Left kidney (tissue), 2 donors: ENCODE measurements around the gene PTPN14. TPM values are rescaled to one million over a fixed set of nuclear protein-coding genes. Genes with fewer than 3 reads are reported as not detected.
"Not testable (repeated sequence)": the region's sequence is repeated elsewhere in the genome, so short reads cannot be mapped to it uniquely, and the experiment has no call there.

Experiments
- DNase-seq: peaks from one replicate; pipeline ENCODE4 v3.0.0-alpha.2; 2013
- polyA plus RNA-seq: library from polyadenylated mRNA; unstranded; fragments of 120-200 nt; gene quantifications from one replicate; pipeline ENCODE4 v1.2.1, GENCODE V29; 2013; ENCODE audit not compliant: insufficient read length

Gene PTPN14
- polyA plus RNA-seq, 1 donor: 44.4 TPM

DNA sequence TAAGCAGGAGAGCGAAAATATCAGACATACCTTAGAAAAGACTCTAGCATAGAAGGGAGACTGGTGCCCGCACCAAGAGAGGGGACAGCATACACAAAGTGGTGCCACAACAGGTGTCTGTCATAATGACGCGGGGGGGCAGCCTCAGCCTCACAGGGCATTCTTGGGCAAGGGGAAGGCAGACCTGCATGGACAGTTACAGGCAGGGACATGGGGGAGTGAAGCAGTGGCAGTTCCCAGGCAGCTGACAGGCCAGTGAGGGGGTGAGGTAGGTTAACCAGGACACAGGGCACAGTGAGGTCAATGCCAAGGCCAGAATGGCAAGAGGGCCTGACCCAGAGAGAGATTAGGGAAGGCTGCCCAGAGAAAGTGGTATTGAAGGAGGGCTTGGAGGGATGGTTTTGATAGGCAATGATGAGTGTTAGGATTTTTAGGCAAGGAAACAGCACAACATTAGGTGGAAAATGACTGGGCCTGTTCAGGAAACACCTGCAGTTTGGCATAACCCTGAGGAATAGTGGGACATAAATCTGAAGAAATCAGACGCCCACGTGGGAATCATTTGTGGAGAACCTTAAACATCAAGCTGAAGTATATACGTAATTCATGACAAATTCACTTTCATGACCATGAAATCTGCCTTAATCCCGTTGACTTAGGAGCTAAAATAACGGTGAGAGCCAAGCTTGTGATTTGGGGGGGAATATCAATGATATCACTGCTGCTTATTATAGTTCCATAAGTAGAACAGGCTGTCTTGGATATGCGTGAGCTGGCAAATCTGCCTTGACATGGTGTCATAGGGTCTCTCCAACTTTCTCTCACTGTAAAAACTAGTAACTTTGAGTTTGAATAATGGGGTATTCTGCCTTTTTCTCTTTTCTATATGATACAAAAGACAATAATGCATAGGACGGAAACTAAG is 8.9 kb downstream of the PTPN14 start:
- DNase-seq: no peak

DNA sequence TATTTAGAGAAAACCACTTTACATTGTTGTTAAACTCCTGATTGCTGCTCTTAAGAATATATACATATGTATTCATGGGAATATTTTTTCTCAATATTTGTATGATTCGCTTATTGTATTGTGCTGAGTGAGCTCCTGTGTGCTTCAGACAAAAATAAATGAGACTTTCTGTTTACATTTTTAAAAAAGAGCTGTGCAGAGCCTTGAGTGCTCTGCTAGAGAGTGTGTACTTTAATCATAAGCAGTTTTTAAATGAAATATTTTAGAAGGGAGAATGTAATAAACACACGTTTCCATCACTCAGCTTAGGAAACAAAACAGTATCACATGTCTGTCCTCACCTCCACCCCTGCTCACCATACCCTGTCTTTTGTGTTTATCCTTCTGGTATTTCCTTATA is 9.7 kb downstream of the PTPN14 start:
- no peak for DNase-seq

DNA sequence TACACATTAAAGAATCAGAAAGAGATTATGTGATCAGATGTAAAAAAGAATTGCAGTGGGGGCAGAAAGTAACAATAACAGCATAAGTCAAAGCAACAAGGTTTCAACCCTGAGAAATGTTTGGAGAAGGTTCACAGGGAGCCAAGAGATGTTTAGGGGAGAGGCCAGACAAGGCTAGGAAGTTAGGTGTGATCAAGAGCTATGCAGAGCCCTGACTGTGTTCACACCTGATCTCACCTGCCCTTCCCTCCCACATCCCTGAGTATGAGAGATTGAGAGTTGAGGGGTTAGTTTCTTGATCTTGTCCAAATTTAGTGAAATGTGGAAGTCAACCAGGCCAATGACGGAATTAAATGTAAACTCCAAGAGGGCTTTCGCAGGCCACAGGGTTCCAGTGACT is 10.2 kb downstream of the PTPN14 start:
- DNase-seq: no peak

DNA sequence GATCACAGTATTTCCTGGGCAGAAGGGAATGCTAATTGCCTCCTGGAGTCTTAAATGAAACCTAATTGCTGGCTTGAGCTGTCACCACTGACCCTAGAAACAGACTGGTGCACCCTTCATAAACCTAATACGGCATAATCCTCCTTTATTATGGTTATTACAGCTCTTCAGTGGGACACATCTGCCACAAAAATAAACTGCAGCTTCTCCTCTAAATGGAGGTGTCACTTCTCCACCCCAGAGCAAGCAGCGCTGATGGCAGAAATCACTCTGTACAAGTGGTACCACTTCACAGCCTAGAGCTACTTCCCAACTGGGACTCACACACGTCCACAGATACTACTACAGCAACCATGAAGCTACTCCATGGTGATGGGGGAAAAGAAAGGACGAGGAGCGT is 11.1 kb downstream of the PTPN14 start:
- DNase-seq: no peak

DNA sequence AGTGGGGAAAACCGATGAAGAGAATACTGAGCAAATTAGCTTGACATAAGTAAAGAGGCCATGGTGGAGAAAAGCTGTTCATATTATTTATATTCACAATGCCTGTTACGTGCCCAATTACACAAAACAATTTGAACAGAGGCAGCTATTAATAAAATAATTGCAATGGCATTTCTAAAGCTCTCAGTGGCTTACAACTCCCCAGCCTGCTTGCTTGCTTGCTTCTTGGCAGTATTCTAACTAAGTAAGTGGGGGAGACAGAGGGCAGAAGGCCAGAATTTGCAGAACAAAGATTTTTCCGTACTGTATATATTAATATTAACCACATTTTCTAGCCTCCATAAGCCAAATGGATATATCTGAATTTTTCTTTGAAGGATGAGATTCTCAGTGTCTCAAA is 12.9 kb downstream of the PTPN14 start:
- DNase-seq: no peak

DNA sequence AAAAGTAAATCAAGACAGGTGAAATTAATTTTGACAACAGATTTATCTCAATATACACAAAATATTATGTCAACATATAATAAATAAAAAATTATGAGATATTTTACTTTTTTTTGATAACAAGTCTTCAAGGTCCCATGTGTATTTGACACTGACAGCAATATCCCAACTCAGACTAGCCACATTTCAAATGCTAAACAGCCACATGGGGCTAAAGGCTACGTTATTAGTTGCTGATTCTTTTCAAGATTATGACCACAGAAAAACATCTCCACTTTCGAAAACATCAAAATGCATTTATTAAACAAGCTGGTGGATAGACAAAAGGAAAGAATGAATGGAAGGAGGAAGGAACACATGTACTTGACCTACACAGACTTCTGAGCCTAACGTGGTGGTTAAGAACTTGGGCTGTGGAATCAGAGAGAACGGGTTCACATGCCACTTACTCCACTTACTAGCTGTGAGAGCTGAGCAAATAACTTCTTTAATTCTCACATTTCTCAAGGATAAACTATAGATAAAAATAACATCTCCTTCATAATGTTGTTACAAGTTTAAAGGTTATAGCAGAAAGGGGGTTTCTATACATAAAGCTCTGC is 13.4 kb downstream of the PTPN14 start:
- no peak for DNase-seq

DNA sequence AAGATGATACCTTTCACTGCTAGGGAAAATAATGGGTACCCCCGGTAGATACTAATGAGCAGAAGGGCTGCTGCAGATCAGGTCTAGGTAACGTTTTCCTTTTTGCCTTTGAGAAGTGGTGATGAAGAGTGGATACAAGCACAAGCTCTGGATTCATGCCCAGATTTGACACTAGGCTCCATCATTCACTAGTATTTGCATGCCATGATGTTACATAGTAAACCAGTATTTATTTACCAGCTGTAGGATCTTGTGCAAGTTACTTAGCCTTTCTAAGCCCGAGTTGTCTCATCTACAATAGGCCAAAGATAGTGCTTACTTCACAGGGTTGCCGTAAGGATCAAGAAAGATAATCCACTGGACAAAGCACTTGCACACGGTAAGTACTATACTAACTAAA is 14.2 kb downstream of the PTPN14 start:
- DNase-seq: no peak

DNA sequence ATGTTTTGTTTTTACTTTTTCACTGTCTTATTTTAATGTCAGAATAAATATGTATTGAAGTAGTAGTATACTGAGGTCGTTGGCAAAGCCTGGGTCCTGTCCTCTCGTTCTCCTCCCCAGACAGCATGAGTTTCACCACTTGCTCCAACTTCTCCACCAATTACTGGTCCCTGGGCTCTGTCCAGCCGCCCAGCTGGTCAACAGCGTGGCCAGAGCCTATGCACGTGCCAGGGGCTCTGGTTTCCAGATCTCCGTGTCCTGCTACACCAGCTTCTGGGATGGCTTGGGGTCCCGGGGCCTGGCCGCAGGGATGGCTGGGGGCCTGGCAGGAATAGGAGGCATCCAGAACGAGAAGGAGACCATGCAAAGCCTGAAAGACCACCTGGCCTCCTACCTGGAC is 19.3 kb downstream of the PTPN14 start:
- no peak for DNase-seq

DNA sequence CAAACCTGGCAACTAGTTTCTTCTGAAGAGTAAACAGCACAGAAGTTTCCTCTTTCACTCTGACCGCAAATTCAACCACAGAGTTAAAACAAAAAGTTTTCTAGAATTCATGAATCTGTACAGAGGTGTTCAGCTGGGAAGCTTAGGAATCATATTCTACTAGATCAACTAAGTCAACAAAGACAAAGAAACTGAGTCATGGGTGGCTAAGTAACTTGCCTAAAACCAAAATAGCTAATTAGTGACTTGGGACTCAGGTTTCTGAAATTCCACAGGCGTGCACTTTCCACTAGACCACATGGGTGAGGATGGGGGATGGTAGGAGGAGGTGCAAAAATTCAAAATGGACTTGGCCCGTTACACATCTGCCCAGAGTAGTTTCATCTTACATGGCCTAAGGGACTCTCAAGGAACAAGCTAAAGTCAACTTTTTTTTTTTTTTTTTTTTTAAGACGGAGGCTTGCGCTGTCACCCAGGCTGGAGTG is 25.8 kb downstream of the PTPN14 start:
- DNase-seq: no peak

DNA sequence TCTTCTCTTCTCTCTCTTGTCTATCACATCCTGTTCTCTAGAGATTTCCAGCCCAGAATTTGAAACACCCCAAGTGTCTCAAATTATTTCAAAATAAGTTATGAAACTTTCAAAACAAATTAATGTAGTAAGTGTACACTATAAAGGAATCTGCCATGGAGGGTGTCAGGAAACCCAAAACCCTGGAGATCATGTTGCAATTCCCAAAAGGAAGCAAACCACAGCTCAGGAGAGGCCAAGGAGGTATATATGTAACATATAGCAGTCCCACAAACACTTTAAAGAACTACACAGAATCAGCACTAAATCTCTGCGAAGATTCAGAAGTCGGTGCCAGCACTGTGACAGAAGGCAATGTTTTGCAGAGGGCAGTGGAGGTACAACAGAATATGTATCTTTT is 26.6 kb downstream of the PTPN14 start:
- DNase-seq: no peak

DNA sequence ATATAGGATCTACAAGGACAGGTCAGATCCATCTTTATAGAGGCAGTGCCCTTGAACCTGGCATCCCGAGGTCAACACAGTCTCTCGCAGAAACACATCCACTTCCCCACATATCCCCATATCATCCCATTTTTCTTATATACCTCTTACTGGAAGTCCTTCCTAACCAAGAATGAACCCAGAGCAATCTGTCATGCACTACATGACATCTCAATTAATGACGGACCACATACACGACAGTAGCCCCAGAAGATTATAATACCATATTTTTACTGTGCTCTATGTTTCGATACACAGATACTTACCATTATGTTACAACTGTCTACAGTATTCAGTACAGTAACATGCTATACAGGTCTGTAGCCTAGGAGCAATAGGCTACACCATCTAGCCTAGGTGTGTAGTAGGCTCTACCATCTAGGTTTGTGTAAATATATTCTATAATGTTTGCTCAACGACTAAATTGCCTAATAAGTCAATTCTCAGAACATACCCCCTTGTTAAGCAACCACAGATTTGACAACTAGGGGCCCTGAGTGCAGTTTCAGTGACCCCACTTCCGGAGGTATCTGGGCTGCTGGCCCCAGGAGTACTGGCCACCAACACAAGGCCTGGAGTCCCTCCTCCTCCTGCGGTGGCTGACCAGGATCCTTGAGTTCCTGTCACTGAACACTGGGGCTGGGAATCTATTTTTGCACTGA is 28.1 kb downstream of the PTPN14 start:
- DNase-seq: no peak

DNA sequence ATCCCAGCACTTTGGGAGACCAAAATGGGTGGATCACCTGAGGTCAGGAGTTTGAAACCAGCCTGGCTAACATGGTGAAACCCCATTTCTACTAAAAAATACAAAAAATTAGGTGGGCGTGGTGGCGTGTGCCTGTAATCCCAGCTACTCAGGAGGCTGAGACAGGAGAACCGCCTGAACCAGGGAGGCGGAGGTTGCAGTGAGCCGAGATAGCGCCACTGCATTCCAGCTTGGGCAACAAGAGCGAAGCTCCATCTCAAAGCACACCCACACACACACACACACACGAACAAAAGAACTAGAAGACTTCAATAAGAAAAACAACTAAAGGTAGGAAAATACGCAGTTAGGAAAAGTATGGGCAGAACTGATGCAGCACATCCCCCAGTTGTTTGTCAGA is 29.9 kb downstream of the PTPN14 start:
- not testable (repeated sequence) for DNase-seq

DNA sequence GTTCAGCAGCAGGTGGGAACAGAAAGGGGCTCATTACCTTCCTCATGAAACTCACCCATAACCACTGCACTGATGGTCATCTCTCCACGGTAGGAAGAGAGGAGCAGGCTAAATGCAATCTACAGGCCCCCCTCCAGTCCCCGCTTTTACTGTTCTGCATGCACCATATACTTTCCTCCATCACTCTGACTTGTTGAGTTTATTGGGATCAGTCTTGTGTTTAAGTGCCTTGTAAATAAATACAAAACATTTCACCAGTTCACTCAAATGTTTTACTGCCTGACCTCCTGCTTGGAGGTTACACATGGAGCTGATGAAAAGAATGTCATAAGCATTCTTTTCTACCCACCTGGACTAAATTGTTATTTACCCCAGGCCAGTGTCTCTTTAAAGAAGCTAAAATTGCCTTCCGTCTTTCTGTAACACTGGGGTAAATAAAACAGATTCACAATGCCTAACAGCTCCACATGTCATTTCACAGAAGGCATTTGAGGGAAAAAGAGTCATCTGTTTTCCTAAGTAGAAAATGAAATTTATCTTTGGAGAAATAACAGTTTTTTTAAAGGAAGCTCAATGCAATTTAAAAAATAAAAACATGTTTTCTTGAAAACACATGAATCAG is 30.7 kb downstream of the PTPN14 start:
- no peak for DNase-seq

DNA sequence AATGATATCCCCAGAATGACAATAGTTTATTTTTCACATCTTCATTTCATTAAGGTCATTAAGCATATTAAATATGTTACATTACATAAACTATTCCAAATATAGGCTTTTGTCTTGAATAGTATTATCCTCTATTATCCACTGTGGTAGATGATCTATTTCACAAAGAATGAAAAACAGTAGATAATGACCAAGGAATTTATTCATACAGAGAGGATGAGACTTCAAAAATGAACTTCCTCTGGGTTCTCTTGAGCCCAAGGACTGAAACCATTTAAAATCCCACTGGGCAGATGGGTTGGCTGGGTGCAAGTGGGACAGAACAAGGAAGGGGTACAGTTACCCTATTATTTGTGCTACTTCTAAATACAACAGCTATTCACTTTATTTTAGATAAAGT is 33.0 kb downstream of the PTPN14 start:
- no peak for DNase-seq

DNA sequence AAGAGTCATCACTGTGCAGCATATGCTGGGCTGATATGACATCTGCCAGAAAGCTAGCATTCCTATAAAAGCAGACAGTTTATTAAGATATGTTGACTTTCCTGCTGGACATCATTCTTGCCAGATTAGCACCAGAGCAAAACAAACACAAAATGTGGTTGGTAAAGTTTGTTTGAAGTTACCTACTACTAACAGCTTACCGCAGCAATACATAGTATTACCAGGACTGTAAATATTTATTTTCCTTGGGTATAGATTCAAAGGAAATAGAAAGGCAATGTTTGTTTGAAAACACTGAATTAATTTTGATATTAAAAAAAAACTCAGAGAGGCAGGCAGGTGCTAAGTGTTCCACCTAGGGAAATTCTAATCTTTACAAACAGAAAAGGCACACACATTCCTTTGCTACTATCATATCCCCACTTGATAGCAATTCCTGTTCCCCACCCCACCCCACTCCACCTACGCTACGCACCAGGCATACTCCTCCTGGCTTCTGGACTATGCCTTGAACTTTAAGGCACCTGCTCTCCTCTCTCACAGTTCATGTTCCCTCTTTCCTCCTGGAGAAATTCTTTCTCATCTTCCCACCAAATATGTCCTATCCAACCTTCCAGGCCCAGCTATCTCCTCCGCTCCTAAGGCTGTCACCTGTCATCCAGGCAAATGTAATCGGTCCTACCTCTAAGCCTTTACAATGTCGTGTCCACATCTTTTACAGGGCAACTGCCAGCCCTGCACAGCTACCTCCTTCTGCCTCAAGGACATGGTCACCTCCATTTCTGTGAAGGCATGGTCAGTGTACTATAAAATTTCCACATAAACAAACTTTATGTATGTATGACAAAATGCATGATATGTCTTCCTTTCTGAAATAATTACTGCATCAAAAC is 34.7 kb downstream of the PTPN14 start:
- no peak for DNase-seq

DNA sequence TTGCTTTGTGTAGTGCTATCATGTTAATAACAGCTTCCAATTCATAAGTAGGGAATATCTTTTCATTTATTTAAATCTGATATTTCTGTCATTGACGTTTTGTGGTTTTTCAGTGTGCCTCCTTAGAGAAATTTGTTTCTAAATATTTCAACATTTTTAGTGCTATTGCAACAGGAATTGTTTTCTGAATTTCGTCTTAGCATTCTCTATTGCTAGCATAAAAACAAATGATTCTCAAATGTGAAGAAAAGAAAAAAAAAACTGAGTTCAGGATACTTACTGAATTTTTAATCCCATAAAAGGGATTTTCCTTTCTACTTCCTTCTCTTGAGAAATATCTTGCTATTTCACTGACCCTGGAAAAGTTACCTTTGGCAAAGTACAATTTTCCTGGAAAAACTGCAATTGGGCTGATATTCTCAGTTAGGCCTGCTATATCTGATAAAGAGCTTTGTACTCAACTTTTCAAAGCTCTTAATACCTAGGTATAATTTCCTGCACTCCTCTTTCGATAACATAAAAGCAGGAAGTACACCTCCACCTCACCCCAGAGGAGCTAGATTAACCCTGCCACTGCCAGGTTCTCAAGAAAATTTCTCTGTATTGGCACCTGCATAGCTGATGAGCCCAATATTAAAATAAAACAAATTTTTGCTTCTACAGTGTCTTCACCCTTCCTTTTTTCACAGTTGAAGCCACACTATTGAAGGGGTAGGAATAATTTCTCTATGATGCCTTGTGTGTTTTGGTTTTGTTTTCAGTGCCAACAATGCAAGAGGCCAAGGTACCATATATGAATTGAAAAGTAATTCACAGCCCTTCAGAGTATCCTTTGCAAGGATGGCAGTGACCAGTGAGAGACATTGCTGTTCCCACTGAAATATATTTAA is 35.6 kb downstream of the PTPN14 start:
- DNase-seq: no peak

DNA sequence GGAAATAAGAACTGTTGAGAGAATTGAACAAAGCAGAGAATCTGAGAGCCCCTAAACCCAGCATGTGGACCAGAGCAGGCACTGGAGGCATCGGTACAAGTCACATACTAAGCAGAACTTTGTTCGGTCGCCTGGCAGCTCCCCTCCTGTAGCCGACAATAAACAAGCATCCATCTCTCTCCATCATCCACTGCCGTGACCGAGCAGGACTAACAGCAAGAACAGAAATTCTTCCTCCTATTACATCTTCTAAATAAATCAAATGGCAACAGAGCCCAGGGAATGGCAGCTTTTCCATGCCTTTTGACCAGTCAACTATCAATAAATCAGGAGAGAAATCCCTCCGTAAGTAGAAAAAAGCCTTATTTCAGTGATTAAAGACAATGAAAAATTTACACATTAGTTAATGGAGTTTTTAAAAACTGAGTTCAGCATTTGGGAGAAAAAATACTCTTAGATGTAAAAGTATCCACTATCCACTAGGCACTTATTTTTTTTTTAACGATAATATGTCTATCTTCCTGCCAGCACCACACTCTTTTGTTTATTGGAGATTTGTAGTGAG is 36.5 kb downstream of the PTPN14 start:
- no peak for DNase-seq

DNA sequence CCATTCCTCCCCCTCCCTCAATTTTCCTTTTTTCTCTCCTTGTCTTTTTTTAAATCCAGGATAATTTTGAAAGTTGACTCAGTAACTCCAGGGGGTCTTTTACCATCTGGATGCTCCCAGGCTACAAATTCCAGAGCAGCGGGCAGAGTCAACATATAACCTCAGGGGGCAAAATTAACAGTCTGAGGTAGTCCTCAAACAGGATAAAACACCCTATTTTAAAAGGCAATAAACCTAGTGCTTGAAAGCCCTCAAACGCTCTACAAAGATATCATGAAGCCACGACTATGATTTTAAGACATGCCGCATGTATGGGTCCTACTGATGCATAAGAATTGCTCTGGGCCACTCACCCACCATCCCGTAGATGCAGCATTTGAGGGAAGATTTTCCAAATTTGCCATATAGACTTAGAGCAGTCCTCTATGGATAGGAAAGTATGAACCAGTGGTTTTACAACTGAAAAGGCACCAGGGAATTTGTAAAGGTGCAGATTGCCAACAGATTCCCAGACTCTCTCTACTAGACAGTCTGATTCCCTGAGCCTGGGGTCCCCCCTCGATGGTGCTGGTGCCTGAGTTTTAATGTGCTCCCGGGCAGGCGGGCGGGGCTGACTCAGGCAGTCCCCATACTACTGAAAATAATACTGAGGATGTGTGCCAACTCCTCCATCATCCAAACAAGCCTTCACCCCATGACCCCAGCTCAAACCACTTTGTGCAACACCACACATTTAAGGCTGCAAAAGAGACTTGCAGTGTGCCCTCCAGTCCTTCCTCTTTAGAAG is 37.2 kb downstream of the PTPN14 start:
- DNase-seq: no peak

DNA sequence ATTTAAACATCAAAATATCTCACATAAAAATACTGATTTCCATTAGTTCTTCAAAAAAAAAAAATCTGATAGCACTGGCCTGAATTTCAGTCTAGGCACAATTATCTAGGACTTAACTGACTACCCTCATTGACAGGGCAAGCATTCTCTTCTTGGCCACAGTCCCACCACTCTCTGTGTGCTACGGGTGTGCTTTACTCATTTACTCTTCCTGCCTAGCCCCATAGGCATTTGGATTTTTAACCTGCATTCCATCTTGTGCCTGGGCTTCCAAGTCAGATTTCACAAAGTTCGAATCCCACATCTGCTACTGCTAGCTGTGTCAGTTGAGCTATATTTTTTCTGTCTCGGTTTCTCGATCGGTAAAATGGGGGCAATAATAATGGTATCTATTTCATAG is 38.0 kb downstream of the PTPN14 start:
- no peak for DNase-seq
